Fibroblast of lung (primary cell): ENCODE data around the gene BHLHA9.

Experiments
- EZH2 ChIP-seq: IDR thresholded peaks from 2 replicates; pipeline ENCODE4 v1.5.1; 2012; ENCODE audit warnings: low read length, control low read depth, mild to moderate bottlenecking; ENCODE audit errors: missing control alignments
- TF ChIP-seq, protein P1 (sequence below), 2 donors: IDR thresholded peaks in 1 of 2; conservative IDR thresholded peaks in 1 of 2; 1 replicate in 1 of 2; 2 replicates in 1 of 2; pipeline ENCODE4 v1.5.1; 2011 to 2012; ENCODE audit warnings: low read length in 2 of 2, control low read depth in 1 of 2, inconsistent platforms in 1 of 2, low read depth in 1 of 2, mild to moderate bottlenecking in 1 of 2

DNA sequence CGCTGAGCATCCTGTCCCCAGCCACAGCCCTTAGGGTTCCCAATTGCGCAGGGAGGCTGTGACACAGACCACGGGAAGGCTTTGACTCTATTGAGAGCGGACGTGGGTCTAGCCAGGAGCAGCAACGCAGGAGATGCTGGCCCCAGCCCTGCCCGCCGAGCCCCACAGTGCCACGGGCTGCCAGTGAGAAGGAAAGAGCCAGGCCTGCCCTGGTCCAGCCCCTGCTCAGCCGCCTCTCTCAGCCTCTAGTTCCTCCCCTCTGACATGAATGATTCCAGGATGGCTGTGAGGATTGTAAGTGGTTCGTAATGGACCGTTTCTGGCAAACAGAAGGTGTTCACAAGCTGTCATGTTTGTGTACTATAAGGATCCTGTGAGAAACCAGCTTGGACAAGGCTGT, 2.5 kb downstream of the BHLHA9 start:
- TF ChIP-seq, protein P1, sequence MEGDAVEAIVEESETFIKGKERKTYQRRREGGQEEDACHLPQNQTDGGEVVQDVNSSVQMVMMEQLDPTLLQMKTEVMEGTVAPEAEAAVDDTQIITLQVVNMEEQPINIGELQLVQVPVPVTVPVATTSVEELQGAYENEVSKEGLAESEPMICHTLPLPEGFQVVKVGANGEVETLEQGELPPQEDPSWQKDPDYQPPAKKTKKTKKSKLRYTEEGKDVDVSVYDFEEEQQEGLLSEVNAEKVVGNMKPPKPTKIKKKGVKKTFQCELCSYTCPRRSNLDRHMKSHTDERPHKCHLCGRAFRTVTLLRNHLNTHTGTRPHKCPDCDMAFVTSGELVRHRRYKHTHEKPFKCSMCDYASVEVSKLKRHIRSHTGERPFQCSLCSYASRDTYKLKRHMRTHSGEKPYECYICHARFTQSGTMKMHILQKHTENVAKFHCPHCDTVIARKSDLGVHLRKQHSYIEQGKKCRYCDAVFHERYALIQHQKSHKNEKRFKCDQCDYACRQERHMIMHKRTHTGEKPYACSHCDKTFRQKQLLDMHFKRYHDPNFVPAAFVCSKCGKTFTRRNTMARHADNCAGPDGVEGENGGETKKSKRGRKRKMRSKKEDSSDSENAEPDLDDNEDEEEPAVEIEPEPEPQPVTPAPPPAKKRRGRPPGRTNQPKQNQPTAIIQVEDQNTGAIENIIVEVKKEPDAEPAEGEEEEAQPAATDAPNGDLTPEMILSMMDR (conservative IDR thresholded peaks at IDR 0.05 in 1 of 2, IDR thresholded peaks at IDR 0.05 in 1 of 2; ENCODE audit: low read depth in 1 of 2, low read length in 2 of 2), result no peak
- TF ChIP-seq EZH2, result peak; percentile 12
